K562 (cell line): ENCODE measurements around the gene GET4. TPM values are rescaled to one million over a fixed set of nuclear protein-coding genes. Genes with fewer than 3 reads are reported as not detected.

Source experiments
- ATAC-seq: fragments of 200-7000 bp; cut with Tn5 transposase; 3 replicates; pipeline ENCODE4 v1.9.1; 2020; ENCODE audit warnings: moderate library complexity
- BruUV-seq: library from RNA; stranded (reverse); fragments of 400-500 nt; replicated peaks from 2 replicates; lab custom pipeline; 2021; lab: Mats Ljungman, UMichigan
- CTCF ChIA-PET: fragments of 300-600 bp; formaldehyde crosslinking; extraction: SDS; loops from one replicate; lab custom pipeline; 2021; ENCODE audit warnings: low intra/inter-chr PET ratio; lab: Yijun Ruan, JAX
- POLR2A ChIA-PET: fragments of 300-600, 350-650 bp; sonication (Branson Sonifier 250); formaldehyde crosslinking; extraction: SDS; loops from one replicate; lab custom pipeline; 2021; ENCODE audit warnings: antibody characterized with exemption, inconsistent platforms; lab: Yijun Ruan, JAX
- DNase-seq, 4 experiments: peaks; one replicate each; pipeline versions ENCODE4 v3.0.0 to v3.0.0-alpha.2; 2011 to 2018; ENCODE audit warnings: low spot score in 3 of 4, mixed read lengths in 3 of 4; ENCODE audit errors: extremely low read depth in 1 of 4
- FAIRE-seq: peaks from 2 replicates; lab custom pipeline; 2011; peaks lifted over from hg19 to GRCh38; lab: Jason Lieb, UNC
- H2AFZ ChIP-seq: 2 replicates; pipeline ENCODE4 v1.6.0; 2011; ENCODE audit warnings: low read depth, low read length, control low read depth, inconsistent platforms
- H3K27ac ChIP-seq: fragments of 200-600 bp; 3 replicates; pipeline ENCODE4 v1.8.0; 2011; ENCODE audit warnings: low read depth, mild to moderate bottlenecking, control low read depth, inconsistent platforms, low read length, moderate library complexity, mixed read lengths; ENCODE audit errors: extremely low read depth
- H3K27me3 ChIP-seq, 2 experiments: fragments of 300-600 bp in 1 of 2; 2 replicates in 1 of 2; 3 replicates in 1 of 2; pipeline versions ENCODE4 v1.6.0 to v1.8.0; 2011; ENCODE audit warnings: inconsistent platforms in 2 of 2, low read length in 2 of 2, mild to moderate bottlenecking in 1 of 2, mixed read lengths in 1 of 2, moderate library complexity in 1 of 2; ENCODE audit not compliant: control insufficient read depth in 2 of 2, insufficient read depth in 2 of 2
- H3K36me3 ChIP-seq: fragments of 300-600 bp; 3 replicates; pipeline ENCODE4 v1.8.0; 2011; ENCODE audit warnings: mild to moderate bottlenecking, low read length, inconsistent platforms; ENCODE audit not compliant: control insufficient read depth, insufficient read depth
- H3K4me1 ChIP-seq, 2 experiments: fragments of 200-600 bp in 1 of 2; replicated peaks in 1 of 2; 2 replicates in 1 of 2; 3 replicates in 1 of 2; pipeline versions ENCODE4 v1.5.1 to v1.8.0; 2011; ENCODE audit warnings: inconsistent platforms in 2 of 2, low read length in 2 of 2, mild to moderate bottlenecking in 1 of 2, mixed read lengths in 1 of 2, moderate library complexity in 1 of 2; ENCODE audit not compliant: control insufficient read depth in 2 of 2, insufficient read depth in 2 of 2
- H3K4me2 ChIP-seq: 2 replicates; pipeline ENCODE4 v1.6.1; 2011; ENCODE audit warnings: low read length, control low read depth, inconsistent platforms, mixed read lengths; ENCODE audit not compliant: insufficient read depth
- H3K4me3 ChIP-seq: fragments of 200-600 bp; sonication (generic), shearing (Covaris generic); 2 replicates; pipeline ENCODE4 v1.5.1; 2016; ENCODE audit warnings: control low read depth, inconsistent platforms
- H3K79me2 ChIP-seq: fragments of 200-600 bp; 3 replicates; pipeline ENCODE4 v1.8.0; 2011; ENCODE audit warnings: low read length, inconsistent platforms; ENCODE audit not compliant: control insufficient read depth, insufficient read depth
- H3K9ac ChIP-seq, 2 experiments: 2 replicates each; pipeline versions ENCODE4 v1.6.0 to v1.6.1; 2011; ENCODE audit warnings: low read depth in 2 of 2, low read length in 2 of 2, control low read depth in 1 of 2, inconsistent platforms in 1 of 2, mild to moderate bottlenecking in 1 of 2, mixed read lengths in 1 of 2; ENCODE audit not compliant: insufficient read depth in 1 of 2
- H3K9me1 ChIP-seq: one replicate; pipeline ENCODE4 v1.6.0; 2011; ENCODE audit warnings: inconsistent platforms, mild to moderate bottlenecking, low read length, moderate library complexity; ENCODE audit not compliant: control insufficient read depth, insufficient read depth
- H3K9me3 ChIP-seq: replicated peaks from 2 replicates; pipeline ENCODE4 v1.5.1; 2011; ENCODE audit warnings: low read depth, low read length, inconsistent platforms; ENCODE audit not compliant: control insufficient read depth, insufficient read depth
- H4K20me1 ChIP-seq: replicated peaks from 2 replicates; pipeline ENCODE4 v1.6.1; 2011; ENCODE audit warnings: low read length, inconsistent platforms, mixed read lengths; ENCODE audit not compliant: control insufficient read depth, insufficient read depth
- CHD2 ChIP-seq: IDR thresholded peaks from 2 replicates; pipeline ENCODE4 v1.6.1; 2011; ENCODE audit warnings: low read depth, low read length
- EGR1 ChIP-seq: fragments of 450-650 bp; conservative IDR thresholded peaks from 2 replicates; pipeline ENCODE4 v1.6.1; 2017; ENCODE audit warnings: mild to moderate bottlenecking
- FOXO4 ChIP-seq: fragments of 450-650 bp; formaldehyde crosslinking; IDR thresholded peaks from 2 replicates; pipeline ENCODE4 v1.4.0; 2020; ENCODE audit warnings: mild to moderate bottlenecking, moderate library complexity
- HES1 ChIP-seq: fragments of 450-650 bp; IDR thresholded peaks from 2 replicates; pipeline ENCODE4 v1.6.1; 2016; ENCODE audit warnings: low read depth, mild to moderate bottlenecking, moderate library complexity
- MAX ChIP-seq: sonication (generic); formaldehyde crosslinking; IDR thresholded peaks from 2 replicates; pipeline ENCODE4 v1.9.0; 2022; ENCODE audit warnings: mild to moderate bottlenecking, missing genetic modification reagents
- NR4A1 ChIP-seq, 2 experiments: fragments of 250-450 bp in 1 of 2; fragments of 450-650 bp in 1 of 2; sonication (Bioruptor Pico) in 1 of 2; IDR thresholded peaks; 2 replicates each; pipeline versions ENCODE4 v1.4.0 to v1.6.1; 2016 to 2020; ENCODE audit warnings: mild to moderate bottlenecking in 2 of 2, missing compliant biosample characterization in 1 of 2, missing genetic modification characterization in 1 of 2, moderate library complexity in 1 of 2
- SMARCE1 ChIP-seq: fragments of 450-650 bp; IDR thresholded peaks from 2 replicates; pipeline ENCODE4 v1.7.1; 2016; ENCODE audit warnings: mild to moderate bottlenecking
- SUPT5H ChIP-seq: fragments of 450-650 bp; IDR thresholded peaks from 2 replicates; pipeline ENCODE4 v1.6.1; 2016
- WGBS: fragments of 100-300 bp; shearing (Covaris generic); methylation state at CpG from one replicate; pipeline ENCODE4 v1.1.6; 2016; ENCODE audit warnings: low coverage, mixed read lengths; ENCODE audit not compliant: insufficient coverage; ENCODE audit errors: missing lambda C conversion rate; 5-methylcytosine and 5-hydroxymethylcytosine counted together
- in situ Hi-C: fragments of 300-500 bp; cut with MboI; formaldehyde crosslinking; loops from 4 replicates; pipeline ENCODE4 v1.15.0; 2018; ENCODE audit warnings: inconsistent platforms, mixed read lengths
- intact Hi-C: fragments of 100-400 bp; cut with micrococcal nuclease; formaldehyde crosslinking; loops from 2 replicates; pipeline ENCODE4 v1.14.2; 2022
- polyA plus RNA-seq, 8 experiments: library from polyadenylated mRNA; depleted of rRNA in 4 of 8; stranded (reverse) in 5 of 8; unstranded in 3 of 8; fragments of >200 nt; fragmentation: Nextera tagmentation in 2 of 8; fragmentation: Illumina TruSeq in 1 of 8; extraction: Ambion mirVana in 2 of 8; extraction: Trizol in 1 of 8; gene quantifications; 2 replicates each; pipeline versions ENCODE4 v1.2.1 to v1.2.3, GENCODE V29; 2011 to 2014; ENCODE audit warnings: inconsistent platforms in 1 of 8, missing spikeins in 1 of 8
- total RNA-seq, 7 experiments: library from RNA; depleted of rRNA in 6 of 7; stranded (reverse); fragments of >200 nt in 6 of 7; fragmentation: Illumina TruSeq in 2 of 7; extraction: Trizol in 2 of 7; gene quantifications; 2 replicates each; pipeline versions ENCODE4 v1.2.1 to v1.2.3, GENCODE V29; 2011 to 2021; ENCODE audit warnings: low replicate concordance in 1 of 7
- TF ChIP-seq, protein P1 (sequence below): fragments of 450-650 bp; IDR thresholded peaks from 2 replicates; pipeline ENCODE4 v1.6.1; 2016
- TF ChIP-seq, protein P2 (sequence below): sonication (generic); formaldehyde crosslinking; IDR thresholded peaks from 2 replicates; pipeline ENCODE4 v1.8.0; 2023; ENCODE audit warnings: mild to moderate bottlenecking, missing genetic modification reagents

GET4 gene
- total and polyA plus RNA-seq, 9 of the 15 experiments (the other 6 are each of a cell fraction or from before 2014, with no cell fraction given), result 0.99 to 122 (median 40.4) TPM

- TF ChIP-seq, protein P1, sequence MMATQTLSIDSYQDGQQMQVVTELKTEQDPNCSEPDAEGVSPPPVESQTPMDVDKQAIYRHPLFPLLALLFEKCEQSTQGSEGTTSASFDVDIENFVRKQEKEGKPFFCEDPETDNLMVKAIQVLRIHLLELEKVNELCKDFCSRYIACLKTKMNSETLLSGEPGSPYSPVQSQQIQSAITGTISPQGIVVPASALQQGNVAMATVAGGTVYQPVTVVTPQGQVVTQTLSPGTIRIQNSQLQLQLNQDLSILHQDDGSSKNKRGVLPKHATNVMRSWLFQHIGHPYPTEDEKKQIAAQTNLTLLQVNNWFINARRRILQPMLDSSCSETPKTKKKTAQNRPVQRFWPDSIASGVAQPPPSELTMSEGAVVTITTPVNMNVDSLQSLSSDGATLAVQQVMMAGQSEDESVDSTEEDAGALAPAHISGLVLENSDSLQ, result peak; percentile 86
- TF ChIP-seq MAX (no peak), EGR1 (peak; percentile 19; the same call in 1 of the 2 replicates), SUPT5H (peak; percentile 73), SMARCE1 (0 out of 2 replicates have a peak, but pooled peaks have one; percentile 42)
These were observed 588 bp downstream of the GET4 start (continued) for GRCh38 chr7:876972-877311.

- H3K36me3 ChIP-seq, result peaks cover 60% of the 10 kb centered on the region
- peak overlapping the region; percentile 88 to 97 for H3K9ac ChIP-seq
- no peak overlapping the region for H2AFZ ChIP-seq
- peak overlapping the region; percentile 94 for H3K4me2 ChIP-seq
- BruUV-seq, result no TSS peak
- peaks cover 66% of the 10 kb centered on the region for H3K79me2 ChIP-seq
- ChIA-PET CTCF (interaction anchor here (0.6 kb wide), 1 partner anchor 549 kb away, joined by 3 read pairs; no protein-coding TSS in a partner anchor), POLR2A (interaction anchor here (1.0 kb wide), 3 partner anchors 18 to 61 kb away, joined by 3 to 5 read pairs (median 3); no protein-coding TSS in a partner anchor)
- peak; percentile 84 to 92 (median 86) for DNase-seq
- 0% methylated on average over 18 of the region's 47 CpGs for WGBS
- peaks cover 29% of the 10 kb centered on the region for H4K20me1 ChIP-seq
- ATAC-seq, result peak; percentile 44
- peak overlapping the region; percentile 92 for H3K4me3 ChIP-seq
- H3K9me1 ChIP-seq, result no peaks in the 10 kb centered on the region
- peak overlapping the region; percentile 93 for H3K27ac ChIP-seq
- H3K4me1 ChIP-seq, result peaks cover 34 to 37% of the 10 kb centered on the region in 2 experiments
- no peaks in the 10 kb centered on the region for H3K27me3 ChIP-seq
- in situ Hi-C loops (no loop called here), intact Hi-C loops (no loop called here)
- H3K9me3 ChIP-seq, result no peaks in the 10 kb centered on the region; the same call in 1 of the 2 replicates
- no peak for FAIRE-seq
- TF ChIP-seq, protein P2, sequence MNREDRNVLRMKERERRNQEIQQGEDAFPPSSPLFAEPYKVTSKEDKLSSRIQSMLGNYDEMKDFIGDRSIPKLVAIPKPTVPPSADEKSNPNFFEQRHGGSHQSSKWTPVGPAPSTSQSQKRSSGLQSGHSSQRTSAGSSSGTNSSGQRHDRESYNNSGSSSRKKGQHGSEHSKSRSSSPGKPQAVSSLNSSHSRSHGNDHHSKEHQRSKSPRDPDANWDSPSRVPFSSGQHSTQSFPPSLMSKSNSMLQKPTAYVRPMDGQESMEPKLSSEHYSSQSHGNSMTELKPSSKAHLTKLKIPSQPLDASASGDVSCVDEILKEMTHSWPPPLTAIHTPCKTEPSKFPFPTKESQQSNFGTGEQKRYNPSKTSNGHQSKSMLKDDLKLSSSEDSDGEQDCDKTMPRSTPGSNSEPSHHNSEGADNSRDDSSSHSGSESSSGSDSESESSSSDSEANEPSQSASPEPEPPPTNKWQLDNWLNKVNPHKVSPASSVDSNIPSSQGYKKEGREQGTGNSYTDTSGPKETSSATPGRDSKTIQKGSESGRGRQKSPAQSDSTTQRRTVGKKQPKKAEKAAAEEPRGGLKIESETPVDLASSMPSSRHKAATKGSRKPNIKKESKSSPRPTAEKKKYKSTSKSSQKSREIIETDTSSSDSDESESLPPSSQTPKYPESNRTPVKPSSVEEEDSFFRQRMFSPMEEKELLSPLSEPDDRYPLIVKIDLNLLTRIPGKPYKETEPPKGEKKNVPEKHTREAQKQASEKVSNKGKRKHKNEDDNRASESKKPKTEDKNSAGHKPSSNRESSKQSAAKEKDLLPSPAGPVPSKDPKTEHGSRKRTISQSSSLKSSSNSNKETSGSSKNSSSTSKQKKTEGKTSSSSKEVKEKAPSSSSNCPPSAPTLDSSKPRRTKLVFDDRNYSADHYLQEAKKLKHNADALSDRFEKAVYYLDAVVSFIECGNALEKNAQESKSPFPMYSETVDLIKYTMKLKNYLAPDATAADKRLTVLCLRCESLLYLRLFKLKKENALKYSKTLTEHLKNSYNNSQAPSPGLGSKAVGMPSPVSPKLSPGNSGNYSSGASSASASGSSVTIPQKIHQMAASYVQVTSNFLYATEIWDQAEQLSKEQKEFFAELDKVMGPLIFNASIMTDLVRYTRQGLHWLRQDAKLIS (CRISPR knock-in tag), result no peak
- TF ChIP-seq NR4A1 (CRISPR knock-in tag; IDR thresholded peaks at IDR 0.05), result peak; percentile 80; the same call in 1 of the 2 replicates
- TF ChIP-seq NR4A1 (tag; IDR thresholded peaks at IDR 0.05), result no peak
- no peak for TF ChIP-seq FOXO4 (CRISPR knock-in tag)
- TF ChIP-seq HES1, result no peak
- no peak for TF ChIP-seq CHD2
These were observed 1.2 kb downstream of the GET4 start for GRCh38 chr7:877312-878232.
